Adrenal gland (tissue), 12 donors: ENCODE results near the gene MRPL10. TPM values are rescaled to one million over a fixed set of nuclear protein-coding genes. Genes with fewer than 3 reads are reported as not detected.

ENCODE experiments used
- DNase-seq, 7 donors: peaks; one replicate each; pipeline ENCODE4 v3.0.0-alpha.2; 2019 to 2020
- H3K27ac ChIP-seq, 5 donors: fragments of 200-600 bp; sonication (generic) in 4 of 5; 1 replicate in 3 of 5; 2 replicates in 2 of 5; pipeline versions ENCODE4 v1.5.1 to v1.8.0; 2016 to 2020; ENCODE audit warnings: mild to moderate bottlenecking in 1 of 5
- H3K27me3 ChIP-seq: fragments of 200-600 bp; 2 replicates; pipeline ENCODE4 v1.8.0; 2021
- H3K36me3 ChIP-seq, 2 donors: fragments of 200-600 bp; replicated peaks in 1 of 2; 1 replicate in 1 of 2; 2 replicates in 1 of 2; pipeline versions ENCODE4 v1.5.1 to v1.8.0; 2018 to 2022
- H3K4me1 ChIP-seq, 2 donors: fragments of 200-600 bp; replicated peaks in 1 of 2; 1 replicate in 1 of 2; 2 replicates in 1 of 2; pipeline versions ENCODE4 v1.5.1 to v1.8.0; 2018 to 2021
- H3K4me3 ChIP-seq, 4 donors: fragments of 200-600 bp; sonication (generic) in 3 of 4; one replicate each; pipeline ENCODE4 v1.5.1; 2016 to 2018
- H3K9me3 ChIP-seq, 3 donors: fragments of 200-600 bp; sonication (generic) in 1 of 3; replicated peaks in 1 of 3; 1 replicate in 2 of 3; 2 replicates in 1 of 3; pipeline versions ENCODE4 v1.5.1 to v1.8.0; 2016 to 2021
- CTCF ChIP-seq, 6 experiments: fragments of 450-650 bp in 4 of 6; fragments of 200-600 bp in 2 of 6; sonication (generic) in 1 of 6; IDR thresholded peaks; 1 replicate in 5 of 6; 2 replicates in 1 of 6; pipeline versions ENCODE4 v1.5.1 to v1.8.0; 2016 to 2021; ENCODE audit warnings: antibody characterized with exemption in 6 of 6, mild to moderate bottlenecking in 2 of 6, moderate library complexity in 1 of 6
- POLR2A ChIP-seq, 2 donors: fragments of 450-650 bp; IDR thresholded peaks; one replicate each; pipeline ENCODE4 v1.6.1; 2017; ENCODE audit warnings: antibody characterized with exemption in 2 of 2, mild to moderate bottlenecking in 2 of 2, moderate library complexity in 1 of 2
- WGBS, 4 donors: extraction: QIAGEN DNeasy Blood & Tissue Kit in 2 of 4; methylation state at CpG; one replicate each; pipeline versions ENCODE4 v1.1.5 to v1.1.7; 2013 to 2017; 5-methylcytosine and 5-hydroxymethylcytosine counted together
- intact Hi-C, 2 donors: fragments of 100-400 bp; cut with DNase I; formaldehyde crosslinking; loops; one replicate each; pipeline versions ENCODE4 v1.14.1 to v1.15.0; 2022 to 2023
- polyA plus RNA-seq, 3 donors: library from polyadenylated mRNA; stranded (reverse); fragments of 200-250 nt in 2 of 3; fragments of 350-450 nt in 1 of 3; fragmentation: Illumina TruSeq in 1 of 3; extraction: RNeasy Lipid Tissue Mini Kit (QIAGEN cat#74804) in 1 of 3; gene quantifications; one replicate each; pipeline ENCODE4 v1.2.3, GENCODE V29; 2013 to 2014
- total RNA-seq, 9 donors: library from RNA; depleted of rRNA in 4 of 9; stranded (reverse); fragments of >200 nt in 4 of 9; fragments of 120-200 nt in 1 of 9; fragmentation: NEBNext Ultra II Directional in 1 of 9; extraction: Animal tissue kit (Norgen Biotek cat#: 25700) in 1 of 9; gene quantifications; one replicate each; pipeline versions ENCODE4 v1.1.0 to v1.2.4, GENCODE V29; 2013 to 2023
- donor health status: healthy with polysubstance abuse.
- donor health status: Bipolar disorder and iron deficiency.
- donor health status: DM: yes; HTN: yes; CAD: no.
- donor health status: DM: no; HTN: no; CAD: no.
- donor health status: DM: no; HTN: no; CAD: no.
- donor health status: DM: yes; HTN: yes; CAD: no.

Gene MRPL10
- total and polyA plus RNA-seq, 12 donors = 29.0 to 72.5 (median 40.9) TPM

DNA sequence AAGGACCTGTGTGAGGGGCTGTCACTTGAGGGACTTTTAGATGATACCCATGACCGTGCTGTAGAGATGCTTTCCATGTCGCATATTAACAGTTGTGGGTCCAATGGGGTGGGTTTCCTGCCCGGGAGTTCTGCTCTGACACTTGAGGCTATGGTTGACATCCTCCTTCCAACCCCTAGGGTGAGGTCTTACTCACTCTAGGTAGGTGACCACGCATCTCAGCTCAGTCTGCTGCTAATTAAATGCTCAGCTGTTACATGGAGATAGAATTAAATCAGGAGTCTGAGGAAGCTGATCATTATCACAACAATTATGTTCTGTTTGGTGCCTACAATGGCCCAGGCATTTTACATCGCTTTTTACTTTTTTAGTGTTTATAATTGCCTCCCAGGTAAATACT is 49.9 kb downstream of the MRPL10 start:
- WGBS, 4 donors = 72 to 81% (median 75%) methylated on average over 4 to 5 of the region's 5 CpGs
- intact Hi-C loops = loop anchor here (10.0 kb wide), 2 partner anchors 77 to 87 kb away; partner anchors contain the start of gene TBKBP1 (in 1 of the 2)
- TF ChIP-seq POLR2A (IDR thresholded peaks at IDR 0.05) (no peak), CTCF (IDR thresholded peaks at IDR 0.05) (no peak)

DNA sequence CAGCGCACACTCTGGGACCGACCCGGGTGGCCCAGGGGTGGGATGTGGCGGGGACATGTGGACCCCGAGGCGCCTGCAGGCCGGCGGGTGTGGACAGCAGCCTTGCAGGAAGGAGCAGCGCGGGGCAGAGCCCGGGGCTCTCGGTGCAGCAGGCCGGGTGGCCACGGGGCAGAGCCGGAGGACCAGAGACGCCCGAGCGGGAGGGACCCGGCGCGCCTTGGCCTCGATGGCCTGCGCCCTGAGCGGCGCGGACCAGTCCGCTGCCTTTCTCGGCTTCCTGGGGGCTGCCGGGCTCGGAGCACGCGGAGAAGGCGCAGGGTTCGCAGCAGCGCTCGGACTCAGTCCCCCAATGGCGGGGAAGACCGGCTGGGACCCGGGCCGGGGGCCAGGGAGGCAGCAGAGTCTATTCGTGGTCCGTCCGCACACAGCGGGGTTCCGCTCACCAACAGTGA is 53.1 kb downstream of the MRPL10 start:
- no peak overlapping the region for H3K27ac ChIP-seq
- H3K4me3 ChIP-seq = no peak overlapping the region
- no peak for DNase-seq
- WGBS, 4 donors = 28 to 68% (median 36%) methylated on average over 5 to 45 of the region's 45 CpGs
- no peaks in the 10 kb centered on the region for H3K36me3 ChIP-seq
- H3K27me3 ChIP-seq = peaks cover 40% of the 10 kb centered on the region
- TF ChIP-seq POLR2A (IDR thresholded peaks at IDR 0.05) = no peak
- no peak for TF ChIP-seq CTCF (IDR thresholded peaks at IDR 0.05)
- intact Hi-C loops = no loop called here
- H3K4me1 ChIP-seq = no peaks in the 10 kb centered on the region
- H3K9me3 ChIP-seq = no peaks in the 10 kb centered on the region

More for the DNA sequence above, 49.9 kb downstream of the MRPL10 start:
- no peaks in the 10 kb centered on the region for H3K36me3 ChIP-seq
- H3K27ac ChIP-seq = no peak overlapping the region
- no peaks in the 10 kb centered on the region for H3K4me1 ChIP-seq
- no peak overlapping the region for H3K4me3 ChIP-seq
- H3K9me3 ChIP-seq = no peaks in the 10 kb centered on the region
- no peak for DNase-seq
- H3K27me3 ChIP-seq = peaks cover 26% of the 10 kb centered on the region

DNA sequence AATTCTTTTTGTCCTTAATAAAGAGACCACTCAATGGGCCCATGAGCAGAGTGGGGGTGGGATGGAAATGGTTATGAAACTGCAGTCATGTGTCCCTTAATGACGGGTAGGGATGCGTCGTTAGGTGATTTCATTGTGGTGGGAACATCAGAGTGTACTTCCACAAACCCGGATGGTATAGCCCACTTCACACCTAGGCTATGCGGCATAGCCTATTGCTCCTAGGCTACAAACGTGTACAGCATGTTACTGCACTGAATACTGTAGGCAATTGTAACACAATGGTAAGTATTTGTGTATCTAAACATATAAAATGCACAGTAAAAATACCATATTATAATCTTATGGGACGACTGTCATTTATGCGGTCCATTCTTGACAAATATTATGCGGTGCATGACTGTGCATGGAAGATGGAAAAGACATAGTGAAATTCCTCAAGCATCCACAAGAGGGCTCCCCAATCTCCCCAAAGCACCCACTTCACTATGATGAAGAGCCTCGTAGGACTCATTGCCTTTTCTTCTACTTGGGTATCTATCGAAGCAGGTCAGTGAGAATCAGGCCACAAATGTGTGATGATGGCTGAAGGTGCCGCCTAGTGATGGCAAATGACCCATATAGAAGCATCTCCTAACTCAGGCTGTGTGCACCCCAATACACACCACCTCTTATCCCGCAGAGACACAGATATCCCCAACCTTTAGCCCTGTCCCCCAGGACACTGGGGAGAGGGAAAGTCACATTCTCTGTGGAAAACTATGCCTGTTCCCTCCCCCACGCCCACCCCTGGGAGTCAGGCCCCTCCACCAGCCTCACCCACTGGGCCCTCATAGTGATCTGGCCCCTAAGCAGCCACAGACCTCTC is 54.8 kb downstream of the MRPL10 start:
- TF ChIP-seq POLR2A (IDR thresholded peaks at IDR 0.05) (no peak), CTCF (IDR thresholded peaks at IDR 0.05) (peak; percentile 41 to 69 (median 63))
- H3K4me1 ChIP-seq = no peaks in the 10 kb centered on the region
- peaks cover 40% of the 10 kb centered on the region for H3K27me3 ChIP-seq
- H3K9me3 ChIP-seq = no peaks in the 10 kb centered on the region
- H3K4me3 ChIP-seq = no peak overlapping the region
- 36 to 43% (median 39%) methylated on average over 14 of the region's 14 CpGs for WGBS, 4 donors
- no peak overlapping the region for H3K27ac ChIP-seq
- intact Hi-C loops = no loop called here
- DNase-seq = peak in 3 of 7 donors; percentile 10 to 48 (median 42)
- H3K36me3 ChIP-seq = no peaks in the 10 kb centered on the region

GRCh38 chr17:47774987-47775580 is 56.3 kb downstream of the MRPL10 start:
- no peak for DNase-seq
- 44 to 65% (median 61%) methylated on average over 1 of the region's 1 CpG; no CpG with 5 or more reads in 1 of the 4 donors for WGBS, 4 donors
- no peak overlapping the region for H3K27ac ChIP-seq
- H3K36me3 ChIP-seq = no peaks in the 10 kb centered on the region
- TF ChIP-seq POLR2A (IDR thresholded peaks at IDR 0.05) = no peak
- no peak for TF ChIP-seq CTCF (IDR thresholded peaks at IDR 0.05)
- intact Hi-C loops = no loop called here
- H3K4me1 ChIP-seq = no peaks in the 10 kb centered on the region
- H3K27me3 ChIP-seq = peaks cover 40% of the 10 kb centered on the region
- H3K4me3 ChIP-seq = no peak overlapping the region
- H3K9me3 ChIP-seq = no peaks in the 10 kb centered on the region
